ENCODE results near the gene CLSTN2.

CLSTN2 gene

DNA sequence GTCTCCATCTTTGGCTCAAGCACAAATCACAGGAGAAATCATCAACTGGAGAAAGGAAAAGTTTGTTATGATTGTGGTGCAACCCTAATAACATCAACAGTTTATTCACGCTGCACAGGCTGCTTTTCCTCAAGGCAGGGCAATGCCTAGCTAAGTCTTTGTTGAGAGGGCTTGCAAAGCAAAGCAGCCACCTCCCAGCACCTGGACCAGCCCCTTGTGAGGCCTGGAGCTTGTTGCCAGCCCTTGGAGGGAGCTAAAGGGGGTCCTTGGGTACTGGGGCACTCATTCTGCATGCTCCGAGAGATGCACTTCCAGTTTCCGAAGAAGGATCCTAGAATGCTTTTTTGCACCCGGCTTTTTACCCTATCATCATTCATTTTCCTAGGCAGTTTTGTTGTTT lies 288.2 kb downstream of the CLSTN2 start:
- TF ChIP-seq TAF1 (IDR thresholded peaks at IDR 0.05; ENCODE audit: borderline replicate concordance, insufficient read depth, low read length) (no peak), FOXP2 (optimal IDR thresholded peaks at IDR 0.05; ENCODE audit: borderline replicate concordance, extremely low read depth, extremely low read length, insufficient read depth) (no peak), SIN3A (IDR thresholded peaks at IDR 0.05; ENCODE audit: borderline replicate concordance, insufficient read depth, low read length) (no peak), POLR2AphosphoS5 (IDR thresholded peaks at IDR 0.05; ENCODE audit: low read depth, low read length) (no peak)
- TF ChIP-seq, protein P1, sequence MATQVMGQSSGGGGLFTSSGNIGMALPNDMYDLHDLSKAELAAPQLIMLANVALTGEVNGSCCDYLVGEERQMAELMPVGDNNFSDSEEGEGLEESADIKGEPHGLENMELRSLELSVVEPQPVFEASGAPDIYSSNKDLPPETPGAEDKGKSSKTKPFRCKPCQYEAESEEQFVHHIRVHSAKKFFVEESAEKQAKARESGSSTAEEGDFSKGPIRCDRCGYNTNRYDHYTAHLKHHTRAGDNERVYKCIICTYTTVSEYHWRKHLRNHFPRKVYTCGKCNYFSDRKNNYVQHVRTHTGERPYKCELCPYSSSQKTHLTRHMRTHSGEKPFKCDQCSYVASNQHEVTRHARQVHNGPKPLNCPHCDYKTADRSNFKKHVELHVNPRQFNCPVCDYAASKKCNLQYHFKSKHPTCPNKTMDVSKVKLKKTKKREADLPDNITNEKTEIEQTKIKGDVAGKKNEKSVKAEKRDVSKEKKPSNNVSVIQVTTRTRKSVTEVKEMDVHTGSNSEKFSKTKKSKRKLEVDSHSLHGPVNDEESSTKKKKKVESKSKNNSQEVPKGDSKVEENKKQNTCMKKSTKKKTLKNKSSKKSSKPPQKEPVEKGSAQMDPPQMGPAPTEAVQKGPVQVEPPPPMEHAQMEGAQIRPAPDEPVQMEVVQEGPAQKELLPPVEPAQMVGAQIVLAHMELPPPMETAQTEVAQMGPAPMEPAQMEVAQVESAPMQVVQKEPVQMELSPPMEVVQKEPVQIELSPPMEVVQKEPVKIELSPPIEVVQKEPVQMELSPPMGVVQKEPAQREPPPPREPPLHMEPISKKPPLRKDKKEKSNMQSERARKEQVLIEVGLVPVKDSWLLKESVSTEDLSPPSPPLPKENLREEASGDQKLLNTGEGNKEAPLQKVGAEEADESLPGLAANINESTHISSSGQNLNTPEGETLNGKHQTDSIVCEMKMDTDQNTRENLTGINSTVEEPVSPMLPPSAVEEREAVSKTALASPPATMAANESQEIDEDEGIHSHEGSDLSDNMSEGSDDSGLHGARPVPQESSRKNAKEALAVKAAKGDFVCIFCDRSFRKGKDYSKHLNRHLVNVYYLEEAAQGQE (IDR thresholded peaks at IDR 0.05; ENCODE audit: insufficient read depth in 1 of 2, low read depth in 2 of 2, low read length in 2 of 2) = no peak

DNA sequence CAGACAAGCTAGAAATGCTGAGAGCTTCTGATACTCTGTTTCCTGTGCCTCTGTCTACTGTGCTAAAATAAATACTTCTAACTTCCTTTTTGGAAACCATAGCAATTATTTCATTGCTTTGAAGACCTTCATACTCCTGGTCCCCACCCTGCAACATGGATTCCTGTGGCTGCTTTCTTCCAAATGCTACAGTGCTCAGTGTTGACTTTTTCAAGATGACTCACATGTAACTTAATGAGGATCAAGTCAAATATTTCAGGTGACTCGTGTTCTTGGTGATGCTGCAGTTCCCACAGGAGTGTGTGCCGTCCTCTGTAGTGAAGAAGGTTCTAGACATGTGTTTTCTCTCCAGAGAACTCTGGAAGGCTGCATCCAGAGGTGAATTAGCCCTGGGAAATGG lies 288.6 kb downstream of the CLSTN2 start:
- TF ChIP-seq FOXP2 (optimal IDR thresholded peaks at IDR 0.05; ENCODE audit: borderline replicate concordance, extremely low read depth, extremely low read length, insufficient read depth) (no peak), SIN3A (IDR thresholded peaks at IDR 0.05; ENCODE audit: borderline replicate concordance, insufficient read depth, low read length) (no peak), POLR2AphosphoS5 (IDR thresholded peaks at IDR 0.05; ENCODE audit: low read depth, low read length) (no peak), TAF1 (IDR thresholded peaks at IDR 0.05; ENCODE audit: borderline replicate concordance, insufficient read depth, low read length) (no peak)
- TF ChIP-seq, protein P1 (IDR thresholded peaks at IDR 0.05; ENCODE audit: insufficient read depth in 1 of 2, low read depth in 2 of 2, low read length in 2 of 2) = no peak

DNA sequence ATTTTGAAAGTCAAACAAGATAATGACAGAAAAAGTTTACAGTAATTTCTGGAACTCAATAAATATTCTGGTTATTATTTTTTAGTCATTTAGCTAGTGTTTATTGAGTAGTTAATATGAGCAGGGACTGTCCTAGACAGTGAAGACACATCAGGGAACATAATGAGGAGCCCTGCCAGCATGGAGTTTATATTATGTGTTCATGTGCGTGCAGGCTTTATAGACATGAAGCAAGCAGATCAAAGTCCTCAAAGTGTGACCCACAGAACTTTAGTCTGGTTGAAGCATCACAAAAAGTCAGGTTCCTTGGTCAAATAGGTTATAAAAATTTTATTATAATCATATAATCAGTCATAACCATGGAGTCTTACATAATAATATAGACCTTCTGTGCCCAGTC lies 289.3 kb downstream of the CLSTN2 start:
- TF ChIP-seq POLR2AphosphoS5 (IDR thresholded peaks at IDR 0.05; ENCODE audit: low read depth, low read length) (no peak), TAF1 (IDR thresholded peaks at IDR 0.05; ENCODE audit: borderline replicate concordance, insufficient read depth, low read length) (no peak), FOXP2 (optimal IDR thresholded peaks at IDR 0.05; ENCODE audit: borderline replicate concordance, extremely low read depth, extremely low read length, insufficient read depth) (no peak), SIN3A (IDR thresholded peaks at IDR 0.05; ENCODE audit: borderline replicate concordance, insufficient read depth, low read length) (no peak)
- TF ChIP-seq, protein P1 (IDR thresholded peaks at IDR 0.05; ENCODE audit: insufficient read depth in 1 of 2, low read depth in 2 of 2, low read length in 2 of 2) = no peak

DNA sequence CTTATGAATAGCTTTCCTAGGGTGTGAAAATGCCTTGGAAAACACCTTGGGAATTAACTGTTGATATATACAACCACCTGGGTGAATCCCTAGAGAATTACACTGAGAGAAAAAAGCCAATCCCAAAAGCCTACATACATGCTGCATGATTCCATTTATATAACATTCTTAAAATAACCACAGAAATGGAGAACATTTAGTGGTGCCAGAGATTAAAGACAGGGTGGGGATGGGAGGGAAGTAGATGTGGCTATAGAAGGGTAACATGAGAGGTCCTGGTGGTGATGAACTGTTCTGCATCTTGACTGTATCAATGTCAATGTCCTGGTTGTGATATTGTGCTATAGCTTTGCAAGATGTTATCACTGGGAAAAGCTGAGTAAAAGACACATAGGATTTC lies 291.0 kb downstream of the CLSTN2 start:
- TF ChIP-seq SIN3A (IDR thresholded peaks at IDR 0.05; ENCODE audit: borderline replicate concordance, insufficient read depth, low read length) (no peak), POLR2AphosphoS5 (IDR thresholded peaks at IDR 0.05; ENCODE audit: low read depth, low read length) (no peak), TAF1 (IDR thresholded peaks at IDR 0.05; ENCODE audit: borderline replicate concordance, insufficient read depth, low read length) (no peak), FOXP2 (optimal IDR thresholded peaks at IDR 0.05; ENCODE audit: borderline replicate concordance, extremely low read depth, extremely low read length, insufficient read depth) (no peak)
- TF ChIP-seq, protein P1 (IDR thresholded peaks at IDR 0.05; ENCODE audit: insufficient read depth in 1 of 2, low read depth in 2 of 2, low read length in 2 of 2) = no peak

DNA sequence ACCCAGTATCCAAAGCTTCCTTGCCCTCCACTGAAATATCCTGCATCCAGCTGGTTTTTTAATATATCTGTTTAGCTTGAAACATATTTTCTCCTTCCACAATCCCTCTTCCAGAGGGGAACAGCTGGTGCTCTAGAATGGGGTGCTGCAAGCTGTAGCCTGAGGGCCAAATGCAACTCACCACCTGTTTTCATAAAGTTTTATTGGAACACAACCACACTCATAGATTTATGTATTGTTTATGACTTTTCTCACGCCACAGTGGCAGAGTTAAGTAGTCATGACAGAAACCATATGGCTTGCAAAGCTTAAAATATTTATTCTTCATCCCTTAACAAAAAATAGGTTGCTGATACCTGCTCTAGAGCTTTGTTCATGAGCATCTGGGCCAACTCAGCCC lies 298.7 kb downstream of the CLSTN2 start:
- TF ChIP-seq POLR2AphosphoS5 (IDR thresholded peaks at IDR 0.05; ENCODE audit: low read depth, low read length) (no peak), TAF1 (IDR thresholded peaks at IDR 0.05; ENCODE audit: borderline replicate concordance, insufficient read depth, low read length) (no peak), SIN3A (IDR thresholded peaks at IDR 0.05; ENCODE audit: borderline replicate concordance, insufficient read depth, low read length) (no peak), FOXP2 (optimal IDR thresholded peaks at IDR 0.05; ENCODE audit: borderline replicate concordance, extremely low read depth, extremely low read length, insufficient read depth) (no peak)
- TF ChIP-seq, protein P1 (IDR thresholded peaks at IDR 0.05; ENCODE audit: insufficient read depth in 1 of 2, low read depth in 2 of 2, low read length in 2 of 2) = no peak
